ENCODE results near the gene NFKBIL1.
A peak's percentile ranks its signal among the peaks of the same experiment; 100 is the strongest.
"Not testable (repeated sequence)": the region's sequence is repeated elsewhere in the genome, so short reads cannot be mapped to it uniquely, and the experiment has no call there.

The NFKBIL1 gene

GRCh38 chr6:31580807-31581433 lies 33.5 kb downstream of the NFKBIL1 start:
- DNase-seq (ENCODE audit: low read depth) = peak; percentile 68

- DNase-seq (ENCODE audit: low read depth) = no peak
Measured at GRCh38 chr6:31581434-31582229, 34.2 kb downstream of the NFKBIL1 start.

- DNase-seq (ENCODE audit: low read depth) = no peak
Measured at GRCh38 chr6:31582230-31582643, 34.8 kb downstream of the NFKBIL1 start, which contains the start of gene LTB. LTB (minus strand) TSS chr6:31582424; CDS start chr6:31582417, 7 bp downstream.

GRCh38 chr6:31585491-31585890 lies 38.1 kb downstream of the NFKBIL1 start:
- no peak for DNase-seq (ENCODE audit: low read depth)

GRCh38 chr6:31586008-31586407 lies 38.6 kb downstream of the NFKBIL1 start, which contains the start of gene LST1:
LST1 (plus strand) TSS chr6:31586277; CDS start chr6:31587300, 1,023 bp downstream.
- DNase-seq (ENCODE audit: low read depth) = no peak

GRCh38 chr6:31586599-31587281 lies 39.3 kb downstream of the NFKBIL1 start:
- no peak for DNase-seq (ENCODE audit: low read depth)

GRCh38 chr6:31587791-31588777 lies 40.7 kb downstream of the NFKBIL1 start:
- DNase-seq (ENCODE audit: low read depth) = no peak

GRCh38 chr6:31588871-31589650 lies 41.7 kb downstream of the NFKBIL1 start:
- DNase-seq (ENCODE audit: low read depth) = no peak

- DNase-seq (ENCODE audit: low read depth) = not testable (repeated sequence)
Measured at GRCh38 chr6:31590691-31591090, 43.3 kb downstream of the NFKBIL1 start.

- DNase-seq (ENCODE audit: low read depth) = no peak
Measured at GRCh38 chr6:31592396-31592771, 45.0 kb downstream of the NFKBIL1 start.

GRCh38 chr6:31597006-31597405 lies 49.6 kb downstream of the NFKBIL1 start:
- no peak for DNase-seq (ENCODE audit: low read depth)

GRCh38 chr6:31607317-31607716 lies 59.9 kb downstream of the NFKBIL1 start:
- DNase-seq (ENCODE audit: low read depth) = no peak
